NCI-H82 (cell line): ENCODE measurements around the gene MNX1.

Experiments
- DNase-seq: peaks from one replicate; lab custom pipeline; 2025; lab: John Stamatoyannopoulos, UW

The MNX1 gene

GRCh38 chr7:157002819-157003421, 7.5 kb downstream of the MNX1 start:
- peak; percentile 31 for DNase-seq

GRCh38 chr7:157001920-157002818, 8.3 kb downstream of the MNX1 start:
- DNase-seq: no peak

- no peak for DNase-seq
Observed at GRCh38 chr7:157000741-157001653, 9.5 kb downstream of the MNX1 start.

- DNase-seq: no peak
Observed at GRCh38 chr7:156999958-157000726, 10.3 kb downstream of the MNX1 start.

- DNase-seq: peak; percentile 34
Observed at GRCh38 chr7:156998988-156999957, 11.2 kb downstream of the MNX1 start.

DNA sequence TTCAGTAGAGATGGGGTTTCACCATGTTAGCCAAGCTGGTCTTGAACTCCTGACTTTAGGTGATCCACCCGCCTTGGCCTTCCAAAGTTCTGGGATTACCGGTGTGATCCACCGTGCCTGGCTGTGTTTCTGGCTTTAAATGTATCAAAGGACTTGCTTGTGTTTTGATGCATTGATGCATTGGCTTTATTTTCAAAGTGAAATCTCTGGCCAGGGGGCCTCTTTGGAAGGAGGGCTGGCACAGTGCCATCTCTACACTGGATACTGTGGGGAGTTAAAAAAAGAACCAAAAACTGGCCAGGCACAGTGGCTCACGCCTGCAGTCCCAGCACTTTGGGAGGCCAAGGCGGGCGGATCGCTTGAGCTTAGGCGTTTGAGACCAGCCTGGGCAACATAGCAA, 16.0 kb downstream of the MNX1 start:
- DNase-seq: no peak

GRCh38 chr7:156993925-156994235, 16.6 kb downstream of the MNX1 start:
- DNase-seq: no peak

- no peak for DNase-seq
Observed at GRCh38 chr7:156993021-156993924, 17.2 kb downstream of the MNX1 start.

- no peak for DNase-seq
Observed at GRCh38 chr7:156989766-156990535, 20.5 kb downstream of the MNX1 start.

- no peak for DNase-seq
Observed at GRCh38 chr7:156988343-156989185, 21.9 kb downstream of the MNX1 start.

DNA sequence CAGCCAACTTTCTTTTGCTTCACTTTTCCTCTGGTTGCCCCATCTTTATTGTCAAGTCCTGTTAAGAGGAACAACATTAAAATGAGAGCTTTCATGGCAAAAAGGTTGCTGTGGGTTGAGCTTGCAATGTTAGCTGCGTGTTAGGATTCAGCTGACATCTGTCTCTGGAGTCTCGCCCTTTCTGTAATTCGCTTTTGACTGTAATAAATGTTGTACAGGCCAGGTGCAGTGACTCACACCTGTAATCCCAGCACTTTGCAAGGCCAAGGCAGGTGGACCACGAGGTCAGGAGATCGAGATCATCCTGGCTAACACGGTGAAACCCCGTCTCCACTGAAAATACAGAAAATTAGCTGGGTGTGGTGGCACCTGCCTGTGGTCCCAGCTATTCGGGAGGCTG, 24.1 kb downstream of the MNX1 start:
- DNase-seq: no peak

DNA sequence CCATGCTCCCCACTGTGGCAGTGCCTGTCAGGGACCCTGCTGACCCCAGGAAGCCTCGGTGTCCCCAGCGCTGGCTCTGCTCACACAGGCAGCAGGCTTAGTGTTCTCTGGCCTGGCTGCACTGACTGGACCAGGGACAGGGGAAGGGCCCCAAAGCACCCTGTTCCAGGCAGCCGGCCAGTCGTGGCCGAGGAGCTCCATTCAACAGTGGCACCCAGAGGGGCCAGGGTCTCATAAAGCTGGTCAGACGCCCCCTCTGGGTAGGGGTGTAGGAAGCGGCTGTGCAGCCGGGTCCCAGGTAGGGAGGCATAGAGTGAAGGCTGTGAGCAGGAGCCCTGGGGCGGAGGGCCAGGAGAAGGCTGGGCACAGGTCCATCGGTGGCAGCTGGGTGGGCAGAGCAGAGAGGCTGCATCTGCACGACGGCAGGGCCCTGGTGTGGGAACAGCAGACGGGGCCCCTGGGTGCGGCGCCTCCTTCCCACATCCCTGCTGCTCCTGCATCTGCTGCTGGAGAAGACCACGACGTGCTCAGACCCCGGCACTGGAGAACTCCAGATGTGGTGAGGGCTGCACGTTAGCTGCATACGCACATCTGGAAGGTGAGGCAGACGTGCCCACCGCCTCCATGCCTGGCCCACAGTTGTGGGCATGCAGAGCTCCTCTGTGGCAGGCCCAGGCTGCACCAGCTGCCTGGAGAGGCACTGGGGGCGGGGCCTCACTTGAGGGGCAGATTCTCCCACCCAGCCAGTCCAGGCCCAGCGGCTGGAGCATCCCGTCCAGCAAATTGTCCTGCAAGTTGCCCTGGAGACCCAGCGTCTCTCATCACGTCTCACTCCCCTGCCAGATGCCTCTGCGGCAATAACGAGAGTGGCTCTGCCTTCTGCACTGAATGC, 25.1 kb downstream of the MNX1 start:
- DNase-seq: no peak

DNA sequence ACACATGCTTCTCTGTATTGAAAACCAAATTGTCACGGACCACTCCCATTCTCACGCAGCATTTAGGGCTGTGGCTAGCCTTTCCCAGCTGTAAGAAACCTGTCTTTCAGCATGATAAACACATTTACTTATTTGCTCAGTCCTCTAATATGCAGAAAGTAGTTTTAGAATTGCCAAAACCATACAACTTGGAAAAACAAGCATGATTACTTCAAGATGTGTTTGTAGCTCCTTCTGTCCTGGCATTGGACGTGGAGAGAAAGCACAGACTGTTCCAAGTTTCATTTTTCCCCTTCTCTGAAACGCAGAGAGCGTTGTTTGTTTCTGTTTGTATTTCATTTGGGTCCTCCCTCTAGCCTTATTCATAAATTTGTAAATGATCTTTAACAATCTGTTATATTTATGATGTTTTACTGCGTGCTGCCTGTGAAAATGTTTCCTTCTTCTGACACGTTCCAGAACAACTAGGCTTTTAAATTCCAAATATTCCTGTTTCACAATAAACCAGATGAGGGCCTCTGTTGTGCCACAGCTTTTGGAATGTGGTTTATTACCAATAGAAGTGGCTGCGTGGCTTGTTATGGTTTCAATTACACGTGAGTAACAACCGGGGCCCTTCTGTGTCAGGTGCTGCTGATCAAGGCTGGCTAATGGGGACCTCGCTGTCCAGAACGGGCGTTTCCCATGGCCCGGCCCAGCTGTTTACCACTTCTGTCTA, 26.1 kb downstream of the MNX1 start:
- DNase-seq: no peak

GRCh38 chr7:156979711-156980110, 30.8 kb downstream of the MNX1 start:
- no peak for DNase-seq

DNA sequence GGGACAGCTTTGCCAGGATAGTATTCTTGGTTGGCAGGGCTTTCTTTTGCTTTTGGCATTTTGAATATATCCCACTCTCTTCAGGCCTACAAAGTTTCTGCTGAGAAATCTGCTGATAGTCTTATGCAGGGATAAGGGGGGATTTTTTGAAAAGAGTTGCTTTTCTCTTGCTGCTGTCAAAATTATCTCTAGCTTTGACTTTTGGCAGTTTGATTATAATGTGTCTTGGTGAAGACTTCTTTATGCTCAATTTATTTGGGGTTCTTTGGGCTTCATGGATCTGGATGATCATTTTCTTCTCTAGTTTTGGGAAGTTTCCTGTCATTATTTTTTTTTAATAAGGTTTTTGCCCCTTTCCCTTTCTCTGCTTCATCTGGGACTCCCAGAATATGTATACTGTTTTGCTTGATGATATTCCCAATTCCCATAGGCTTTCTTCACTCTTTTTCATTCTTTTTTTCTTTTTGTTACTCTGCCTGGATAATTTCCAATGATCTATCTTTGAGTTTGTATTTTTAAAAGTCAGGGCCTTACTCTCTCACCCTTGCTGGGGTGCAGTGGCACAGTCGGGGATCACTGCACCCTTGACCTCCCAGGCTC, 31.4 kb downstream of the MNX1 start:
- no peak for DNase-seq

GRCh38 chr7:156975620-156976019, 34.8 kb downstream of the MNX1 start:
- no peak for DNase-seq
